HG03439 (cell line): ENCODE data around the gene ACAA2.
A peak's percentile ranks its signal among the peaks of the same experiment; 100 is the strongest.
"Not testable (repeated sequence)": the region's sequence is repeated elsewhere in the genome, so short reads cannot be mapped to it uniquely, and the experiment has no call there.

ENCODE experiments used
- ATAC-seq: cut with Tn5 transposase; IDR thresholded peaks from one replicate; pipeline ENCODE4 v1.9.1; 2021; ENCODE audit warnings: mild to moderate bottlenecking, moderate library complexity; ENCODE audit not compliant: unreplicated experiment

ACAA2 gene

GRCh38 chr18:49813069-49813318, 339 bp downstream of the ACAA2 start:
- peak; percentile 40 for ATAC-seq

- no peak for ATAC-seq
These were observed 856 bp downstream of the ACAA2 start for GRCh38 chr18:49812286-49813068.

- no peak for ATAC-seq
These were observed 2.0 kb downstream of the ACAA2 start for GRCh38 chr18:49811151-49811938.

GRCh38 chr18:49808553-49809191, 4.7 kb downstream of the ACAA2 start:
- not testable (repeated sequence) for ATAC-seq

GRCh38 chr18:49804096-49804495, 9.2 kb downstream of the ACAA2 start:
- ATAC-seq, result no peak

- ATAC-seq, result no peak
These were observed 10.7 kb downstream of the ACAA2 start for GRCh38 chr18:49802623-49803022.

GRCh38 chr18:49800491-49800890, 12.8 kb downstream of the ACAA2 start:
- ATAC-seq, result not testable (repeated sequence)

- ATAC-seq, result not testable (repeated sequence)
These were observed 13.5 kb downstream of the ACAA2 start for GRCh38 chr18:49799806-49800205.

- no peak for ATAC-seq
These were observed 15.3 kb downstream of the ACAA2 start for GRCh38 chr18:49798001-49798400.

- no peak for ATAC-seq
These were observed 17.5 kb downstream of the ACAA2 start for GRCh38 chr18:49795612-49796552.

- no peak for ATAC-seq
These were observed 18.6 kb downstream of the ACAA2 start for GRCh38 chr18:49794743-49795142.

GRCh38 chr18:49789560-49790134, 23.7 kb downstream of the ACAA2 start:
- not testable (repeated sequence) for ATAC-seq

GRCh38 chr18:49788327-49788898, 24.9 kb downstream of the ACAA2 start:
- no peak for ATAC-seq

GRCh38 chr18:49786019-49786720, 27.2 kb downstream of the ACAA2 start:
- ATAC-seq, result no peak

GRCh38 chr18:49784427-49785185, 28.7 kb downstream of the ACAA2 start:
- no peak for ATAC-seq

GRCh38 chr18:49783631-49784030, 29.7 kb downstream of the ACAA2 start:
- ATAC-seq, result not testable (repeated sequence)

GRCh38 chr18:49778826-49779465, 34.4 kb downstream of the ACAA2 start:
- ATAC-seq, result no peak

GRCh38 chr18:49769047-49769728, 44.1 kb downstream of the ACAA2 start:
- no peak for ATAC-seq
